A673 (cell line): ENCODE measurements around the gene CDAN1. TPM values are rescaled to one million over a fixed set of nuclear protein-coding genes. Genes with fewer than 3 reads are reported as not detected.

Source experiments
- BruUV-seq: library from RNA; stranded (reverse); fragments of 400-500 nt; replicated peaks from 2 replicates; lab custom pipeline; 2021; lab: Mats Ljungman, UMichigan
- CTCF ChIA-PET: fragments of 300-600 bp; sonication (Branson Sonifier 250); formaldehyde crosslinking; loops from one replicate; lab custom pipeline; 2022; ENCODE audit warnings: antibody characterized with exemption; lab: Charles Lee
- POLR2A ChIA-PET: fragments of 300-600 bp; sonication (Branson Sonifier 250); formaldehyde crosslinking; loops from one replicate; lab custom pipeline; 2022; ENCODE audit warnings: antibody characterized with exemption; ENCODE audit not compliant: low non-redundant PET; lab: Charles Lee
- DNase-seq: peaks from one replicate; pipeline ENCODE4 v3.0.0-alpha.2; 2015; ENCODE audit warnings: low spot score
- H3K27ac ChIP-seq: fragments of 200-600 bp; sonication (generic); 2 replicates; pipeline ENCODE4 v1.5.1; 2016; ENCODE audit warnings: mixed run types, low read depth, mild to moderate bottlenecking, mixed read lengths, antibody characterized with exemption, low read length; ENCODE audit not compliant: poor library complexity, severe bottlenecking
- H3K27me3 ChIP-seq: fragments of 200-600 bp; sonication (generic); replicated peaks from 2 replicates; pipeline ENCODE4 v1.6.1; 2017; ENCODE audit warnings: mixed run types, low read depth, mild to moderate bottlenecking, mixed read lengths, antibody characterized with exemption, low read length; ENCODE audit not compliant: insufficient read depth, poor library complexity
- H3K36me3 ChIP-seq: fragments of 200-600 bp; sonication (generic); 2 replicates; pipeline ENCODE4 v1.6.1; 2016; ENCODE audit warnings: mixed run types, mild to moderate bottlenecking, mixed read lengths, antibody characterized with exemption, low read length; ENCODE audit not compliant: insufficient read depth, poor library complexity, severe bottlenecking
- H3K4me1 ChIP-seq: fragments of 200-600 bp; sonication (generic); 2 replicates; pipeline ENCODE4 v1.6.1; 2017; ENCODE audit warnings: mixed run types, mild to moderate bottlenecking, mixed read lengths, antibody characterized with exemption, low read length; ENCODE audit not compliant: insufficient read depth, poor library complexity, severe bottlenecking
- H3K4me3 ChIP-seq: fragments of 200-600 bp; sonication (generic); 2 replicates; pipeline ENCODE4 v1.5.1; 2016; ENCODE audit warnings: low read depth, mixed run types, mild to moderate bottlenecking, mixed read lengths, low read length; ENCODE audit not compliant: poor library complexity, severe bottlenecking
- H3K9me3 ChIP-seq: fragments of 200-600 bp; sonication (generic); 2 replicates; pipeline ENCODE4 v1.6.1; 2016; ENCODE audit warnings: mixed run types, low read depth, mild to moderate bottlenecking, mixed read lengths, antibody characterized with exemption, low read length; ENCODE audit not compliant: poor library complexity, severe bottlenecking
- EZH2 ChIP-seq: fragments of 200-600 bp; sonication (generic); IDR thresholded peaks from 2 replicates; pipeline ENCODE4 v1.6.1; 2017; ENCODE audit warnings: borderline replicate concordance, low read depth, mild to moderate bottlenecking, mixed read lengths, antibody characterized with exemption, low read length; ENCODE audit not compliant: poor library complexity, severe bottlenecking
- intact Hi-C: fragments of 100-400 bp; cut with micrococcal nuclease; formaldehyde crosslinking; loops from one replicate; pipeline ENCODE4 v1.10.0; 2022; ENCODE audit not compliant: unreplicated experiment
- total RNA-seq: library from RNA; stranded (reverse); gene quantifications from 2 replicates; pipeline ENCODE4 v1.2.3, GENCODE V29; 2021
- TF ChIP-seq, protein P1 (sequence below): fragments of 300-800, 200-600 bp; sonication (generic); conservative IDR thresholded peaks from 2 replicates; pipeline ENCODE4 v1.5.1; 2017; ENCODE audit warnings: low read depth, mild to moderate bottlenecking, antibody characterized with exemption, low read length, moderate library complexity, mixed read lengths

The CDAN1 gene
- total RNA-seq, 1 experiment from 2014 or later, result 29.5 TPM

DNA sequence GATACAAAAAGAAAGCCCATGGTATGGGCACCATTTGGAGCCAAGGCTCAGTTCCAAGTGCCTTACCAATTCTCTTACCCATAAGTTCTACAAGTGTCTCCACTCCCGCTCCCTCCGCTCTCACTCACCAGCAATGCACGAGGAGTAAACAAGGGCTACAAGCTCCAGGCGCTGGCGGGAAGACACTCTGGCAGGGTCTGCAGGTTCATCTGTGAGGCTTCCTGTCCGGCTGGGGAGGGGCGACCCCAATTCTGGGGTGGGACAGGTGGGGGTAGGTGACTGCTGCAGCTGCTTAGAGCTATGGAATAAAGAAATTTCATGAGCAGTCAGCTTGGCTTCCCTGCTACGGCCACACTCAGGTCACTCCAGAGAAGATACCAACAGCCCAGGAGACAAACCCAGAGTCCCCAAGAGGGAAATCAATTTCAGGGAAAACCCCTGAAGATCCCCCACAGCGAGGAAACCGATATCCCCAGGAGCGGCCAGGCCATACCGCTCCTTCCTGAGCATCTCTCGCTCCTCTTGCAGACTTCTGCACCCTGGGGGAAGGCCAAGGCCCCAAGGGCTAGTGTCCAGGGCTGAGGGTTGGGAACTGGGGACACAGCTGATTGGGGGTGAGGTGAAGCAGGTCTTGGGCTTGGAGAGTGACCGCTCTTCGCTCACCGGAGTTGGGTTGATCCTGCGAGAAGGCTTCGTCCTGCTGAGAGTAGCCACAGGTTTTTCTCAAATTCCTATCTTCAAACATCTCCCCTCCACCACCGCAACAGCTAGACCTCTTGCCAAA, 1.4 kb downstream of the CDAN1 start:
- Histone ChIP-seq H3K9me3 (no peaks in the 10 kb centered on the region), H3K36me3 (peaks cover 46% of the 10 kb centered on the region), H3K4me1 (peaks cover 6% of the 10 kb centered on the region), H3K27me3 (no peaks in the 10 kb centered on the region), H3K27ac (peak overlapping the region; percentile 88), H3K4me3 (peak overlapping the region; percentile 82)
- DNase-seq, result no peak
- intact Hi-C loops, result loop anchor here (2.0 kb wide), 1 partner anchor 191 kb away; no protein-coding TSS in a partner anchor
- TF ChIP-seq, protein P1, sequence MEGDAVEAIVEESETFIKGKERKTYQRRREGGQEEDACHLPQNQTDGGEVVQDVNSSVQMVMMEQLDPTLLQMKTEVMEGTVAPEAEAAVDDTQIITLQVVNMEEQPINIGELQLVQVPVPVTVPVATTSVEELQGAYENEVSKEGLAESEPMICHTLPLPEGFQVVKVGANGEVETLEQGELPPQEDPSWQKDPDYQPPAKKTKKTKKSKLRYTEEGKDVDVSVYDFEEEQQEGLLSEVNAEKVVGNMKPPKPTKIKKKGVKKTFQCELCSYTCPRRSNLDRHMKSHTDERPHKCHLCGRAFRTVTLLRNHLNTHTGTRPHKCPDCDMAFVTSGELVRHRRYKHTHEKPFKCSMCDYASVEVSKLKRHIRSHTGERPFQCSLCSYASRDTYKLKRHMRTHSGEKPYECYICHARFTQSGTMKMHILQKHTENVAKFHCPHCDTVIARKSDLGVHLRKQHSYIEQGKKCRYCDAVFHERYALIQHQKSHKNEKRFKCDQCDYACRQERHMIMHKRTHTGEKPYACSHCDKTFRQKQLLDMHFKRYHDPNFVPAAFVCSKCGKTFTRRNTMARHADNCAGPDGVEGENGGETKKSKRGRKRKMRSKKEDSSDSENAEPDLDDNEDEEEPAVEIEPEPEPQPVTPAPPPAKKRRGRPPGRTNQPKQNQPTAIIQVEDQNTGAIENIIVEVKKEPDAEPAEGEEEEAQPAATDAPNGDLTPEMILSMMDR, result no peak
- TF ChIP-seq EZH2, result no peak
- ChIA-PET CTCF (no interaction called here), POLR2A (interaction anchor here (0.6 kb wide), 1 partner anchor 14 kb away, joined by 12 read pairs; no protein-coding TSS in a partner anchor)
- BruUV-seq, result TSS peak; percentile 48

DNA sequence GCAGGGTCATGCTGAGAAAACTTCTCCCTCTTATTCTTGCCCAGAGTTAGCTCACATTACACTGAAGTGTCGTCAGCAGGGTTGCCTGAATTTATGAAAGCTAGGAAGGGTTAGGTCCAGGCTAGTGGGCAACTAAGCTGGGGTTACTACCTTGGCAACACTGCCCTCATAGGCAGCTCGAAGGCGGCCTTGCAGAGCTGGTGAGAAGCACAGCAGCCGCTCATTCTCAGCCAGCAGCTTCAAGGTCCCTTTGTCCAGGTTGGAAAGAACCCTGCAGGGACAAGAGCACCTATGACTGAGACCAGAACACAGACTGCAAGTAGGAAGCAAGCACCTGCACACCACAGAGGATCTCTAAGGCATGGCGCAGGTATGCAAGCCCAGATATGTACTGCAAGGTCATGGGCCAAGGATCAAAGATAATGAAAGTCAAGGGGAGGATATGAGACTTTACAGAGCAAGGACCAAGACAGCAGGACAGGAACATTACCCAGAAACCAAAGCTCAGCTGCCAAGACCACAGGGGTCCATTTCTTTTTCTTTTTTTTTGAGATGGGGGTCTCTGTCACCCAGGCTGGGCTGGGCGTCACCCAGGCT, 2.8 kb downstream of the CDAN1 start:
- DNase-seq, result no peak
- Histone ChIP-seq H3K27ac (no peak overlapping the region), H3K27me3 (no peaks in the 10 kb centered on the region), H3K36me3 (peaks cover 57% of the 10 kb centered on the region), H3K9me3 (no peaks in the 10 kb centered on the region), H3K4me3 (no peak overlapping the region), H3K4me1 (peaks cover 6% of the 10 kb centered on the region)
- TF ChIP-seq EZH2, result no peak
- TF ChIP-seq, protein P1, result no peak
- ChIA-PET POLR2A (no interaction called here), CTCF (no interaction called here)
- no TSS peak for BruUV-seq
- intact Hi-C loops, result no loop called here

DNA sequence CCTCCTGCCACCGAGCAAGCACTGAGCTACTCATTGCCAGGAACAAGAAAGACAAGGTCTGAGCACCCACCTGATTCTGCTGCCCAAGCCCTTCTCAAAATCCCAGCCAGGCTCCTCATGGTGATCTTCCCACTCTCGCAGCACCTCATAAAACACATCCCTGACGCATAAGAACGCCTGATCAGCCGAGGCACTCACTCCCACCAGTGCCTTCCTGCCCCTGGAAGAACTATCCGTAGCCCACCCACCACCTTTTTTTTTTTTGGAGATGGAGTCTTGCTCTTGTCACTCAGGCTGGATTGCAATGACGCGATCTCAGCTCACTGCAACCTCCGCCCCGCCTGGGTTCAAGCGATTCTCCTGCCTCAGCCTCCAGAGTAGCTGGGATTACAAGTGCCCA, 3.9 kb downstream of the CDAN1 start:
- Histone ChIP-seq H3K9me3 (no peaks in the 10 kb centered on the region), H3K4me1 (peaks cover 6% of the 10 kb centered on the region), H3K27me3 (no peaks in the 10 kb centered on the region), H3K27ac (no peak overlapping the region), H3K36me3 (peaks cover 64% of the 10 kb centered on the region), H3K4me3 (no peak overlapping the region)
- intact Hi-C loops, result no loop called here
- CTCF ChIA-PET, result no interaction called here
- BruUV-seq, result no TSS peak
- DNase-seq, result no peak
- TF ChIP-seq, protein P1, result no peak
- no peak for TF ChIP-seq EZH2
- POLR2A ChIA-PET, result no interaction called here
